Sigmoid colon (tissue), 7 donors: ENCODE data around the gene SORCS2. TPM values are rescaled to one million over a fixed set of nuclear protein-coding genes. Genes with fewer than 3 reads are reported as not detected.

Experiments
- DNase-seq: peaks from one replicate; pipeline ENCODE4 v3.0.0-alpha.2; 2019
- H3K27ac ChIP-seq, 4 donors: fragments of 200-600 bp; sonication (generic); one replicate each; pipeline ENCODE4 v1.5.1; 2016 to 2019; ENCODE audit warnings: mild to moderate bottlenecking in 1 of 4
- H3K27me3 ChIP-seq, 3 donors: fragments of 200-600 bp; sonication (generic); one replicate each; pipeline ENCODE4 v1.5.1; 2019; ENCODE audit warnings: mild to moderate bottlenecking in 1 of 3
- H3K36me3 ChIP-seq, 4 donors: fragments of 200-600 bp; sonication (generic); one replicate each; pipeline ENCODE4 v1.5.1; 2016 to 2019
- H3K4me1 ChIP-seq, 4 donors: fragments of 200-600 bp; sonication (generic); one replicate each; pipeline ENCODE4 v1.5.1; 2017 to 2019
- H3K4me3 ChIP-seq, 4 donors: fragments of 200-600 bp; sonication (generic); one replicate each; pipeline ENCODE4 v1.5.1; 2017 to 2019; ENCODE audit warnings: mild to moderate bottlenecking in 2 of 4, moderate library complexity in 1 of 4
- H3K9me3 ChIP-seq, 4 donors: fragments of 200-600 bp in 3 of 4; sonication (generic) in 3 of 4; one replicate each; pipeline versions ENCODE4 v1.5.1 to v1.6.1; 2013 to 2019
- EP300 ChIP-seq, 4 donors: sonication (generic); formaldehyde crosslinking; IDR thresholded peaks; one replicate each; pipeline ENCODE4 v1.6.1; 2017; ENCODE audit warnings: antibody characterized with exemption in 4 of 4
- POLR2A ChIP-seq, 2 donors: fragments of 450-650 bp; IDR thresholded peaks; one replicate each; pipeline ENCODE4 v1.6.1; 2016; ENCODE audit warnings: antibody characterized with exemption in 2 of 2, mild to moderate bottlenecking in 2 of 2, moderate library complexity in 2 of 2
- POLR2AphosphoS5 ChIP-seq, 4 donors: sonication (generic); formaldehyde crosslinking; IDR thresholded peaks; one replicate each; pipeline ENCODE4 v1.6.1; 2017; ENCODE audit warnings: antibody characterized with exemption in 4 of 4
- WGBS, 2 donors: extraction: QIAGEN DNeasy Blood & Tissue Kit; methylation state at CpG; one replicate each; pipeline ENCODE4 v1.1.7; 2013; 5-methylcytosine and 5-hydroxymethylcytosine counted together
- intact Hi-C: fragments of 100-400 bp; cut with DNase I; formaldehyde crosslinking; loops from one replicate; pipeline ENCODE4 v1.15.1; 2023
- polyA plus RNA-seq, 3 donors: library from polyadenylated mRNA; stranded (reverse); fragments of 200-250 nt; gene quantifications; one replicate each; pipeline ENCODE4 v1.2.3, GENCODE V29; 2013
- total RNA-seq, 4 donors: library from RNA; depleted of rRNA; stranded (reverse); fragments of >200 nt; gene quantifications; one replicate each; pipeline ENCODE4 v1.1.0, GENCODE V29; 2016
- TF ChIP-seq, protein P1 (sequence below), 4 experiments: fragments of 450-650 bp in 3 of 4; fragments of 200-600 bp in 1 of 4; IDR thresholded peaks; one replicate each; pipeline ENCODE4 v1.5.1; 2016 to 2019; ENCODE audit warnings: antibody characterized with exemption in 4 of 4, mild to moderate bottlenecking in 3 of 4, moderate library complexity in 2 of 4
- donor health status: healthy with polysubstance abuse.
- donor health status: Bipolar disorder and iron deficiency.
- donor health status: healthy.

SORCS2 gene
- total and polyA plus RNA-seq, 7 donors: 1.8 to 6.4 (median 3.9) TPM; not detected in 2

DNA sequence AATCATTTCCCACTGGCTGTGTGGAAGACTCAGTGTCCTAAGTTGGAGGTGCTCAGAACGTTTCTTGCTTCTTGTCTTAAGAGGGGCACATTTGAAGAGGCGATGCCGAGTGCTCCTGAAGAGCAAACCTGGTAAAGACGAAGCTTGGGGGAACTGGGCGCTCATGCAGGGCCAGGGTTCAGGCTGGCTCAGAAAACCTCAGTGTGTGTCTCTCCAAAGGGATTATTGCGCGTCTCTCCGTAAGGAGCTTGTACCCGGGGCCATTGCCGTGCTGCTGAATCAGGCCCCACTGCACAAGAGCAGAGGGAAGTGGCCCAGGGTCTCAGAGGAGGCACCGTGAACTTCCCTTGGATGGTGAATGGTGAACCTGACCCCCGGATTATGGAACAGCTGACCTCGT lies 198.0 kb downstream of the SORCS2 start:
- no peak for DNase-seq
- Histone ChIP-seq H3K9me3 (no peaks in the 10 kb centered on the region), H3K36me3 (no peaks in the 10 kb centered on the region), H3K27ac (no peak overlapping the region), H3K4me3 (no peak overlapping the region), H3K4me1 (no peaks in the 10 kb centered on the region), H3K27me3 (no peaks in the 10 kb centered on the region)
- WGBS, 2 donors: 79 to 87% methylated on average over 13 of the region's 13 CpGs
- TF ChIP-seq POLR2A (IDR thresholded peaks at IDR 0.05): no peak
- no peak for TF ChIP-seq POLR2AphosphoS5 (IDR thresholded peaks at IDR 0.05)
- TF ChIP-seq, protein P1, sequence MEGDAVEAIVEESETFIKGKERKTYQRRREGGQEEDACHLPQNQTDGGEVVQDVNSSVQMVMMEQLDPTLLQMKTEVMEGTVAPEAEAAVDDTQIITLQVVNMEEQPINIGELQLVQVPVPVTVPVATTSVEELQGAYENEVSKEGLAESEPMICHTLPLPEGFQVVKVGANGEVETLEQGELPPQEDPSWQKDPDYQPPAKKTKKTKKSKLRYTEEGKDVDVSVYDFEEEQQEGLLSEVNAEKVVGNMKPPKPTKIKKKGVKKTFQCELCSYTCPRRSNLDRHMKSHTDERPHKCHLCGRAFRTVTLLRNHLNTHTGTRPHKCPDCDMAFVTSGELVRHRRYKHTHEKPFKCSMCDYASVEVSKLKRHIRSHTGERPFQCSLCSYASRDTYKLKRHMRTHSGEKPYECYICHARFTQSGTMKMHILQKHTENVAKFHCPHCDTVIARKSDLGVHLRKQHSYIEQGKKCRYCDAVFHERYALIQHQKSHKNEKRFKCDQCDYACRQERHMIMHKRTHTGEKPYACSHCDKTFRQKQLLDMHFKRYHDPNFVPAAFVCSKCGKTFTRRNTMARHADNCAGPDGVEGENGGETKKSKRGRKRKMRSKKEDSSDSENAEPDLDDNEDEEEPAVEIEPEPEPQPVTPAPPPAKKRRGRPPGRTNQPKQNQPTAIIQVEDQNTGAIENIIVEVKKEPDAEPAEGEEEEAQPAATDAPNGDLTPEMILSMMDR (IDR thresholded peaks at IDR 0.05): no peak
- no peak for TF ChIP-seq EP300 (IDR thresholded peaks at IDR 0.05)
- intact Hi-C loops: no loop called here

DNA sequence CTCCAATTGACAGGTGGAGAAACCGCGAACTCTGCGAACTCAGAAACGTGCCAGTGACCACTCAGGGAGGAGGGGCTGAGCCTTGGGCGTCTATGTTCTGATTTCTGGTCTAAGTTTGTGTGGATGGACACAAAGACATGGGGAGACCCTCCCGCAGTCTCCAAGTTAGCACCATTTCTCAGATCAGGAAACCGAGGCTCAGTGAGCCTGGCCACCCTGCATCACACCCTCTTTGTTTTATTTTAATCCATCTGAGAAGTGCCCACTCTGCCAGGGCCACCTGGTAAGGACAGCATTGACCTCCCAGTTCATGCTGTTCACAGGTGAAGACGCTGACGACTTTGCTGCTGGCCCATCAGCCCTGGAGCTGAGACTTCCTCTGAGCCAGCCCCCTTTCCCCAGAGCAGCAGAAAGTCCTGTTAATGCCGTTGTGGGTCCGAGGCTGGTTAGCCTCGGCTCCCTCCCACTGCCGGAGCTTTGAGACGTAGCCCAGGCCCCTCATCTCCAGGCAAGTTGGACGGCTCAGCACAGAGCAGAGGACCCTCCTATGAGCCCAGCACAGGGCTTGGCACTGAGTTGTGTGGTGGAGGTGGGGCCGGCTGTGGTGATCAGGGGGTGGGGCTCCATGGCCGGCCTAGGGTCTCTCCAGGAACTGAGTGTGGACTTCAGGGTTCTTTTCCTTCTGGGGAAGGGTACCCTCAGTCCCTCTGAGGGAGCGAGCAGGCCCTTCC lies 198.7 kb downstream of the SORCS2 start:
- Histone ChIP-seq H3K4me1 (no peaks in the 10 kb centered on the region), H3K9me3 (no peaks in the 10 kb centered on the region), H3K36me3 (no peaks in the 10 kb centered on the region), H3K4me3 (no peak overlapping the region), H3K27me3 (no peaks in the 10 kb centered on the region), H3K27ac (no peak overlapping the region)
- no peak for TF ChIP-seq POLR2AphosphoS5 (IDR thresholded peaks at IDR 0.05)
- no peak for TF ChIP-seq POLR2A (IDR thresholded peaks at IDR 0.05)
- TF ChIP-seq, protein P1 (IDR thresholded peaks at IDR 0.05): no peak
- TF ChIP-seq EP300 (IDR thresholded peaks at IDR 0.05): no peak
- no peak for DNase-seq
- 72 to 76% methylated on average over 18 of the region's 18 CpGs for WGBS, 2 donors
- intact Hi-C loops: no loop called here

DNA sequence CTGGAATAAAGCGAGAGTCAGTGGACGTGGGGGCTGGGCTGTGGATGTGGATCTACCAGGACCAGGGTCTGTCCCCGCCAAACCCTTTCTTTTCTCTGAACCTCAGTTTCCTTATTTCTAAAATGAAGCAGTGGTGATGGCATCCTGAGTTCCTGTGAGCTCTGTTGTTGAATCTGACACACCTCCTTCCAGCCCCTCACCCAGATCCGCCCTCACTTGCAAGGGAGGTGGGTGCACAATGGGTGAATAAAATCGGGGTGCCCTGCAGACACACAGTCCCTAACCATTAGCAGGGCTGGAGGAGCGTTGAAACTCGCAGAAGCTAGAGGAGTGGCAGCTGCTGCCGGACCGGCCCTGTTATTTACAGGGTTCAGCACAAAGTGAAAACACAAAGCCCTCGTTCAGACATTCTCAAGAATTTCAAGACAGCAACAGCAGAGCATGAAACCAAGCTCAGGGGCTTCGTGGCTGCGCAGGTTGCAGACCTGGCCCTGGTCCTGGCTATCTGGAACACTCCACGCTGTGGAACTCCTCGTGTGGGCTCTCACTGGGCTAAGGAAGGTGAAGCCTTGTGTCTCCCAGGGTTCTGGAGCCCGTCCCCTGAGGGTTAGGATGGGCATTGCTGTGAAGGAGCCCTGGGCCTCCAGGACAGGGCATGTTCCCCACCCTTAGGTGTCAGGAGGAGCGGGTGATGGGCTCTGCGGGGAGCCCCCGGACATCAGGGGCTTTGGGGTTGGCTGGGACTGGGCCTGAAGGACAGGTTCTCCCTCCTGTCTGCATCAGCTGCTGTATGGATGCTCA lies 199.5 kb downstream of the SORCS2 start:
- WGBS, 2 donors: 57 to 75% methylated on average over 18 of the region's 18 CpGs
- no peak for TF ChIP-seq POLR2AphosphoS5 (IDR thresholded peaks at IDR 0.05)
- Histone ChIP-seq H3K27ac (no peak overlapping the region), H3K4me3 (no peak overlapping the region), H3K27me3 (no peaks in the 10 kb centered on the region), H3K4me1 (no peaks in the 10 kb centered on the region), H3K9me3 (no peaks in the 10 kb centered on the region), H3K36me3 (no peaks in the 10 kb centered on the region)
- DNase-seq: no peak
- intact Hi-C loops: no loop called here

DNA sequence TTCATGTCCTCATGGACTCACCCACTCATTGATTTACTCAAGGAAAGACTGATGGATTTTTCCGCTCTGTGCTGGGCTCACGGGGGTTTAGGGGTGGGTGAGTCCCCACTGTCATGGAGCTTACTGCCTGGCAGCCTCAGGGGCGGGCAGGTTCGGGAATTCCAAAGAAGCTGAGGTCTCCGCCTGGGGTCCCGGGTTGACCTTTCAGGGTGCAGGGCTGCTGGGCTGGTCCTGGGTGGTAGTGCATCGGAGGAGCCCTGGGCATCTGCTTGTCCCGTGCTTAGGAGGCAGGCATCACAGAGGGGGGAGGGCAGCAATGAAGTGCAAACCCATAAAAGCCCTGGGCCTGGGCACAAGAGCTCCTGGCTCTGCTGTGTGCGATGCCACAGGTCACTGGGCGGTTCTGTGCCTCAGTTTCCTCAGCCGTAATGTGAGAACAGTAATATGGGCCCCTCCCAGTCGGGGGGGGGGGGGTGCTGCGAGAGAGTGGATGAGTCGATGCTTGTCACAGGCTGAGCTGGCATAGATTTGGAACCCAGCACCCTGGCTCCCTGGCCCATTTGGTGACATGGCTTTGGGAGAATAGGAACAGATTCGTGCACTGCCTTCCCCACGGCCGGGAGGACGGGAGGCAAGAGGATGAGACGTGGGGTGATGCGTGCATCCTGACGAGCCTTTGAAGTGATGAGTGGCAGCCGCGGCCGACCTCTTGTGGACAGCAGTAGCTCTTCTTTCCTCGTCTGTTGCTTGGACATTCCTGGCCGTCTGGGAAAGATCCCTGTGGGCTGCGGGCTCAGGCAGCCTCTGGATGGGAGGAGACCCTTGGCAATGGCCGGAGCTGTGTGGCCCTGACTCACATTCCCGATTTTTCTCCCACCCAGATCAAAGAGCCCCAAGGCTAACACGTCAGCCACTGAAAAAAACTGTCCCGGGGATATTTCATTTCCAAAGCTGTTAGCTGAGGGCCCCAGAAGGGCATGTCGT lies 200.4 kb downstream of the SORCS2 start:
- H3K27ac ChIP-seq: no peak overlapping the region
- no peak for DNase-seq
- H3K4me3 ChIP-seq: no peak overlapping the region
- 61 to 70% methylated on average over 32 of the region's 32 CpGs for WGBS, 2 donors
- no peaks in the 10 kb centered on the region for H3K9me3 ChIP-seq
- intact Hi-C loops: no loop called here
- no peaks in the 10 kb centered on the region for H3K36me3 ChIP-seq
- TF ChIP-seq EP300 (IDR thresholded peaks at IDR 0.05) (no peak), POLR2AphosphoS5 (IDR thresholded peaks at IDR 0.05) (no peak), POLR2A (IDR thresholded peaks at IDR 0.05) (no peak)
- TF ChIP-seq, protein P1 (IDR thresholded peaks at IDR 0.05): no peak
- H3K27me3 ChIP-seq: no peaks in the 10 kb centered on the region
- H3K4me1 ChIP-seq: peaks cover 0 to 7% (median 5%) of the 10 kb centered on the region in 4 donors
